ENCODE data around the gene FCRL6. TPM values are rescaled to one million over a fixed set of nuclear protein-coding genes. Genes with fewer than 3 reads are reported as not detected.

Gene FCRL6
- total RNA-seq, 6 experiments from 2014 or later, result 0.40 to 0.62 (median 0.51) TPM; not detected in 2

- no peak overlapping the region for H3K4me3 ChIP-seq
These were observed 25.4 kb downstream of the FCRL6 start for GRCh38 chr1:159827549-159827948.

GRCh38 chr1:159828176-159828575, 26.0 kb downstream of the FCRL6 start:
- H3K9me3 ChIP-seq, result no peaks in the 10 kb centered on the region
- ATAC-seq (no peak), DNase-seq (no peak)
- no peak overlapping the region for H3K27ac ChIP-seq
- no peaks in the 10 kb centered on the region for H3K4me1 ChIP-seq
- no peaks in the 10 kb centered on the region for H3K36me3 ChIP-seq
- TF ChIP-seq CTCF (IDR thresholded peaks at IDR 0.05), result no peak
- no peak for TF ChIP-seq POLR2A (IDR thresholded peaks at IDR 0.05)
- WGBS (ENCODE audit: insufficient coverage, low coverage, low lambda C conversion rate, missing lambda C conversion rate), result 33% methylated on average over 2 of the region's 3 CpGs
- H3K4me3 ChIP-seq, result no peak overlapping the region
- intact Hi-C loops (cut with DNase I), result no loop called here
- no peaks in the 10 kb centered on the region for H3K27me3 ChIP-seq

More at GRCh38 chr1:159827549-159827948, 25.4 kb downstream of the FCRL6 start:
- no peaks in the 10 kb centered on the region for H3K4me1 ChIP-seq
- no peak for TF ChIP-seq CTCF (IDR thresholded peaks at IDR 0.05)
- H3K27ac ChIP-seq, result no peak overlapping the region
- no peaks in the 10 kb centered on the region for H3K27me3 ChIP-seq
- H3K36me3 ChIP-seq, result no peaks in the 10 kb centered on the region
- 67% methylated on average over 1 of the region's 3 CpGs for WGBS (ENCODE audit: insufficient coverage, low coverage, low lambda C conversion rate, missing lambda C conversion rate)
- intact Hi-C loops (cut with DNase I), result no loop called here
- ATAC-seq (no peak), DNase-seq (no peak)
- no peaks in the 10 kb centered on the region for H3K9me3 ChIP-seq

- no peaks in the 10 kb centered on the region for H3K36me3 ChIP-seq
- no peaks in the 10 kb centered on the region for H3K4me1 ChIP-seq
- 66% methylated on average over 11 of the region's 11 CpGs for WGBS (ENCODE audit: insufficient coverage, low coverage, low lambda C conversion rate, missing lambda C conversion rate)
- no peaks in the 10 kb centered on the region for H3K27me3 ChIP-seq
- no peaks in the 10 kb centered on the region for H3K9me3 ChIP-seq
- DNase-seq (no peak), ATAC-seq (peak in 2 of 4 donors; percentile 3 to 13)
- no peak overlapping the region for H3K4me3 ChIP-seq
- no peak for TF ChIP-seq CTCF (IDR thresholded peaks at IDR 0.05)
- TF ChIP-seq POLR2A (IDR thresholded peaks at IDR 0.05), result no peak
- H3K27ac ChIP-seq, result no peak overlapping the region
- intact Hi-C loops (cut with DNase I), result no loop called here
These were observed 26.6 kb downstream of the FCRL6 start for GRCh38 chr1:159828581-159829272.

GRCh38 chr1:159829273-159829634, 27.1 kb downstream of the FCRL6 start:
- Histone ChIP-seq H3K27me3 (no peaks in the 10 kb centered on the region), H3K4me3 (no peak overlapping the region), H3K9me3 (no peaks in the 10 kb centered on the region), H3K36me3 (no peaks in the 10 kb centered on the region), H3K27ac (no peak overlapping the region), H3K4me1 (no peaks in the 10 kb centered on the region)
- 37% methylated on average over 3 of the region's 3 CpGs for WGBS (ENCODE audit: insufficient coverage, low coverage, low lambda C conversion rate, missing lambda C conversion rate)
- ATAC-seq (peak; percentile 73 to 82 (median 78)), DNase-seq (peak; percentile 54 to 71 (median 57))
- TF ChIP-seq POLR2A (IDR thresholded peaks at IDR 0.05), result no peak
- peak; percentile 38 to 58 (median 47) for TF ChIP-seq CTCF (IDR thresholded peaks at IDR 0.05)
- intact Hi-C loops (cut with DNase I), result no loop called here
